Measurements from ENCODE around the gene LRTM2.

- TF ChIP-seq CTCF (IDR thresholded peaks at IDR 0.05) (no peak), POLR2A (IDR thresholded peaks at IDR 0.05) (no peak), POLR2AphosphoS5 (IDR thresholded peaks at IDR 0.05; ENCODE audit: insufficient read depth in 1 of 2, low read depth in 1 of 2) (no peak)
Measured at GRCh38 chr12:1798641-1799020, 21.7 kb upstream of the LRTM2 start.

Data from vagina (tissue), 2 donors.